ENCODE measurements around the gene THAP7.
"Not testable (repeated sequence)": the region's sequence is repeated elsewhere in the genome, so short reads cannot be mapped to it uniquely, and the experiment has no call there.

The THAP7 gene

GRCh38 chr22:20977019-20977418 is 24.9 kb downstream of the THAP7 start:
- DNase-seq, result no peak

- DNase-seq, result no peak
Observed at GRCh38 chr22:20976291-20976877, 25.5 kb downstream of the THAP7 start.

GRCh38 chr22:20975541-20976290 is 26.2 kb downstream of the THAP7 start:
- no peak for DNase-seq

GRCh38 chr22:20974336-20974955 is 27.5 kb downstream of the THAP7 start:
- no peak for DNase-seq

GRCh38 chr22:20973634-20974286 is 28.2 kb downstream of the THAP7 start:
- no peak for DNase-seq

- DNase-seq, result no peak
Observed at GRCh38 chr22:20972933-20973577, 28.9 kb downstream of the THAP7 start.

- not testable (repeated sequence) for DNase-seq
Observed at GRCh38 chr22:20972014-20972694, 29.8 kb downstream of the THAP7 start.

- no peak for DNase-seq
Observed at GRCh38 chr22:20970939-20971657, 30.8 kb downstream of the THAP7 start.

GRCh38 chr22:20968281-20968977 is 33.5 kb downstream of the THAP7 start:
- no peak for DNase-seq

- DNase-seq, result no peak
Observed at GRCh38 chr22:20967697-20968211, 34.2 kb downstream of the THAP7 start.

GRCh38 chr22:20966883-20967696 is 34.8 kb downstream of the THAP7 start, which contains the start of gene AIFM3:
Gene AIFM3, plus strand, starts transcription at chr22:20967255. Its CDS starts 690 bp downstream, at chr22:20967945.
- DNase-seq, result no peak

GRCh38 chr22:20965888-20966855 is 35.7 kb downstream of the THAP7 start:
- DNase-seq, result no peak

- no peak for DNase-seq
Observed at GRCh38 chr22:20965104-20965887, 36.6 kb downstream of the THAP7 start.

GRCh38 chr22:20964799-20965103 is 37.2 kb downstream of the THAP7 start:
- DNase-seq, result no peak

GRCh38 chr22:20964090-20964798 is 37.7 kb downstream of the THAP7 start:
- DNase-seq, result no peak

- no peak for DNase-seq
Observed at GRCh38 chr22:20963201-20964052, 38.5 kb downstream of the THAP7 start.
